Activated CD8-positive, alpha-beta memory T cell treated with anti-CD3 and anti-CD28 coated beads, Interleukin-2, amount 10 ng/mL, durations not matched to agents 7 days and 5 days (primary cell): Measurements from ENCODE around the gene C4orf51. TPM values are rescaled to one million over a fixed set of nuclear protein-coding genes. Genes with fewer than 3 reads are reported as not detected.

ENCODE experiments used
- ATAC-seq: fragments of 150-1000 bp; cut with Tn5 transposase; one replicate; pipeline ENCODE4 v1.10.0; 2021; ENCODE audit warnings: moderate library complexity
- CTCF ChIA-PET: fragments of 350-600 bp; sonication (Branson Sonifier 250); formaldehyde crosslinking; loops from one replicate; lab custom pipeline; 2021; ENCODE audit warnings: antibody characterized with exemption; lab: Charles Lee
- DNase-seq: peaks from one replicate; pipeline ENCODE4 v3.0.0-alpha.2; 2020
- H3K27ac Mint-ChIP-seq: one replicate; pipeline ENCODE4 v1.8.0; 2021; ENCODE audit warnings: mild to moderate bottlenecking, mixed read lengths
- H3K27me3 Mint-ChIP-seq: one replicate; pipeline ENCODE4 v1.8.0; 2021; ENCODE audit warnings: mixed read lengths
- H3K36me3 Mint-ChIP-seq: one replicate; pipeline ENCODE4 v1.8.0; 2021; ENCODE audit warnings: mild to moderate bottlenecking, mixed read lengths
- H3K4me1 Mint-ChIP-seq: one replicate; pipeline ENCODE4 v1.8.0; 2021; ENCODE audit warnings: mixed read lengths
- H3K4me3 Mint-ChIP-seq: one replicate; pipeline ENCODE4 v1.8.0; 2021; ENCODE audit warnings: mild to moderate bottlenecking, moderate library complexity, mixed read lengths
- H3K9me3 Mint-ChIP-seq: one replicate; pipeline ENCODE4 v1.8.0; 2022; ENCODE audit warnings: low read depth, mixed read lengths
- total RNA-seq, 2 experiments: library from RNA; stranded (reverse); gene quantifications; one replicate each; pipeline ENCODE4 v1.2.3, GENCODE V29; 2021

Gene C4orf51
- total RNA-seq, 2 experiments from 2014 or later = not detected

DNA sequence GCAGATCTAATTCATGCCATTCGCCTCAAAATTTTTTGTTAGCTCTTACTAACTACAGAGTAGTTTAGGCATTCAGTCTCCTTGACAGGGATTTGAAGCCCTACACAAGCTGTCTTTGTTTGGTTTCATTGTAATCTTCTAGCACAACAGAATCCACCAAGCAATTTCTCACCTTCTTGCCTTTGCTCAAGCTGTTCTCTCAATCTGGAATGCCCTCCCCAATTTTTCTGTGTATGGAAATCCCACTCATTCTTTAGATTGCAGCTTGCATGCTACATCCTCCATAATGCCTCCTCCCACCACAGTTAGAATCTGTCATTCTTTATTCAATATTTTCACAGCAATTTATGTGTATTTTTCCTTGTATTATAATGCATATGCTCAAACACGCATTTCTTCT lies 63.7 kb downstream of the C4orf51 start:
- DNase-seq (no peak), ATAC-seq (no peak)
- Mint-ChIP-seq H3K27ac (no peak overlapping the region), H3K4me1 (no peaks in the 10 kb centered on the region), H3K36me3 (no peaks in the 10 kb centered on the region), H3K27me3 (peaks cover 34% of the 10 kb centered on the region), H3K9me3 (no peaks in the 10 kb centered on the region), H3K4me3 (no peak overlapping the region)
- CTCF ChIA-PET = no interaction called here

DNA sequence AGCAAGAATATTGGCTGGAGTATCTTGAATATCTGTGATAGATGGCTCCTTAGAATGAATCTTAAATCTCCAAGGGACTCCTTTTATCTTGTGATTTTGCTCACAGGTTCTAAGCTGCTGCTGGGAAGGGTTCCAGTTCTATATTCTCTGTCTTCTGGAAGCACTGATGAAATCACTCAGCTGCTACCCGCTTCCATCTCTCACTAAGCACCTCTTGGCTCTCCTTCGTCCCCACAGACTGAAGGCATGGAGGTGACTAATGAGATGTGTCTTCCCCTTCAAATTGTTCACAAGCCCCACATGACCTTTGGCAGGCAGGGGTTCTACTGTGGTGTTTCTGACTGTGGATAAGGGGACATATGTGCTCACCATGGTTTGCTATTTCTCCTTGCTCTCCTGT lies 75.9 kb downstream of the C4orf51 start:
- Mint-ChIP-seq H3K27me3 (no peaks in the 10 kb centered on the region), H3K36me3 (peaks cover 35% of the 10 kb centered on the region), H3K9me3 (no peaks in the 10 kb centered on the region), H3K4me3 (no peak overlapping the region), H3K4me1 (peaks cover 15% of the 10 kb centered on the region), H3K27ac (no peak overlapping the region)
- CTCF ChIA-PET = no interaction called here
- ATAC-seq (no peak), DNase-seq (no peak)

DNA sequence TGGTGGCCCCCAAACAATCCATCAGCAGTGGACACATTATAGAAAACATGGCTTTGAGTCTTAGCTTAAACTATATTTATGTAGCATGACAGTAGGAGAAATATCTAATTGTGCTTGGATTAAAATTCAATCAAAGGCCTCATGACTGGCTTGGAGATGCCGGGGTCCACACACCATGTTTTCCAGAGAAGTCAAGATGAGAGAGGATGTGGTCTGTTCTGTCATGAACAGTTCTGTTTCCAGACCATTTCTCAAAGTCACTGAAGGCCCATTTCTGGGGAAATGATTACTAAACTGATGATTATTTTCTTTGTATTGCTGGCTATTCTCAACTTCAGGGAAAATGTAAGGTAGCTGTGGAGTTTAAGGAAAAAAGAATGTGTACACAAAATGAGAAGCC lies 76.3 kb downstream of the C4orf51 start:
- H3K9me3 Mint-ChIP-seq = no peaks in the 10 kb centered on the region
- H3K4me3 Mint-ChIP-seq = no peak overlapping the region
- CTCF ChIA-PET = no interaction called here
- H3K36me3 Mint-ChIP-seq = peaks cover 36% of the 10 kb centered on the region
- H3K27me3 Mint-ChIP-seq = no peaks in the 10 kb centered on the region
- DNase-seq (no peak), ATAC-seq (no peak)
- no peak overlapping the region for H3K27ac Mint-ChIP-seq
- H3K4me1 Mint-ChIP-seq = peaks cover 15% of the 10 kb centered on the region

DNA sequence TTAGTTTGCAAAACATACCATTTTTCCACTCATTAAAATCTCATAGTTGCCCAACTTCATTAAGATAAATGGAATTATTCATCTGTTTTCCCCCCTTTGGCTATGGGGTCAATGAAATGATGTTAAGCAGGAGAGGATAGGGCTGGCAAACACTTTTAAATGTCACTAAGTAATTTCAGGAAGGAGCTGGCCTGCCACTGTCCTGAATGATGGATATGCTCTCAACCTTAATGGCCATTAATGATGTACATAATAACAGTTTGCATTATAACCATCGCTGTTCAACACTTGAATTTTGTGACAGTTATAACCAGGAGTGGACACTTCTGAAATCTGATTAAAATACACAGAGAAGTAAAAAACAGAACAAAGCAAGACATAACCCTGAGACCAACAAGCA lies 77.2 kb downstream of the C4orf51 start:
- CTCF ChIA-PET = no interaction called here
- Mint-ChIP-seq H3K27ac (no peak overlapping the region), H3K36me3 (peaks cover 43% of the 10 kb centered on the region), H3K4me3 (no peak overlapping the region), H3K27me3 (no peaks in the 10 kb centered on the region), H3K9me3 (no peaks in the 10 kb centered on the region), H3K4me1 (peaks cover 15% of the 10 kb centered on the region)
- DNase-seq = no peak
- no peak for ATAC-seq

DNA sequence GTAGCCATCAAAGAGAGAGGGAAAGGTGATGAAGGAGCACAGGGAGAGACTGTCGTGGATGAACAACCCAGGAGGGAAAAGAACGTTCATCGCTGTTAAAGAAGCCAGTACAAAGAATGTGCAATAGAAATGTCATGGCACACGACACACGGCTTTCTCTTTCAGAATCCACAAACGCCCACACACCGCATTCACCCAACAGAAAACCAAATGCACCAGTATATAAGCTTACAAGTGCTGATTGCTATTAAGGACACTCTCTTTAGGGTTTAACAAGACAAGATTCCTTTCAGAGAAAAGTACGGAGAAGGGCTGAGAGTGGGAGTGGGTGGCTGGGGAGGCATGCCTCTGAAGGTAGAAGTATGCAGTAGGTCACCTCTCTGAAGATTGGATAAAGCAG lies 80.2 kb downstream of the C4orf51 start:
- CTCF ChIA-PET = no interaction called here
- Mint-ChIP-seq H3K4me3 (no peak overlapping the region), H3K9me3 (no peaks in the 10 kb centered on the region), H3K27ac (no peak overlapping the region), H3K36me3 (peaks cover 62% of the 10 kb centered on the region), H3K4me1 (peaks cover 15% of the 10 kb centered on the region), H3K27me3 (no peaks in the 10 kb centered on the region)
- DNase-seq (no peak), ATAC-seq (no peak)

DNA sequence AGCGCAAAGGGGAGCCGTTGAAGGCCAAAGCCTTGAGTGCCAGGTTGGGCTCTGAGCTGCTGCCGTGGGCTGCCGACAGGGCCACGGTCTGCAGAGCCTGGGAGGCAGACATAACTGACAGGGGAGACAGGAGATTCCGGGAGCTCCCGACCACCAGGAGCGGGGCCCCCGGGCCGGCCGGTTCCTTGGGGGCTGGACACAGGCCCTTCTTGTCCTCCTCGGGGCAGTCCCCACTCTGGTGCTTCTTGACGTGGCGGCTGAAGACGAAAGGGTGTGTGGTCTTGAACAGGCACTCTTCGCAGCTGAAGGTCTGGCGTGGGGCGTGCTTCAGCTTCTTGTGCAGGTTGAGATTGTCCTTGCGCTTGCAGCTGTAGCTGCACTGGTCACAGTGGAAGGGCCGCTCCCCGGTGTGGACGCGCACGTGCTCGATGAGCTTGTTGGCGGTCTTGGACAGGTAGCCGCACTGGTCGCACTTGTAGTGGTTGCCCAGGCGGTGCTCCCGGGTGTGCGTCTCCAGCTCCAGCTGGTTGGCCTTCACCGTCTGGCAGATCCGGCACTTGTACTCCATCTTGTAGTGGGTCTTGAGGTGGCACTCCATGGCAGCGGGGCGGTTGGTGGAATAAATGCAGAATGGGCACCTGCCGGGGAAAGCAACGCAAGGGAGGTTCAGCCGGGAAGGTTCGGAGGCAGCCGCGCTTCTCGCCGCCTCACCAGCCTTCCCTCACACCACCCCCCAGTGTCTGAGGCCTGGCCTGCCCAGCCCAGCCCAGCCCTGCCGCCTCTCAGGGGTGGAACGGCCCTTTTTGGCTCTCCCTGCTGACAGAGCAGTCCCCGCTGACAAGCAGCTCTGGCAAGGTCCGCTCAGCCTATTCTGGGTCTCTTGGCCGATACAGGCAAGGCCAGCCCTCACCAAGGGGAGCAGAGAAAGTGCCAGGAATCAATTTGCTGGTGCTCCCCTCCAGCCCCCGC lies 81.3 kb downstream of the C4orf51 start:
- Mint-ChIP-seq H3K4me3 (no peak overlapping the region), H3K27ac (no peak overlapping the region), H3K9me3 (no peaks in the 10 kb centered on the region), H3K4me1 (peaks cover 17% of the 10 kb centered on the region), H3K36me3 (peaks cover 71% of the 10 kb centered on the region), H3K27me3 (no peaks in the 10 kb centered on the region)
- CTCF ChIA-PET = no interaction called here
- ATAC-seq (no peak), DNase-seq (no peak)

DNA sequence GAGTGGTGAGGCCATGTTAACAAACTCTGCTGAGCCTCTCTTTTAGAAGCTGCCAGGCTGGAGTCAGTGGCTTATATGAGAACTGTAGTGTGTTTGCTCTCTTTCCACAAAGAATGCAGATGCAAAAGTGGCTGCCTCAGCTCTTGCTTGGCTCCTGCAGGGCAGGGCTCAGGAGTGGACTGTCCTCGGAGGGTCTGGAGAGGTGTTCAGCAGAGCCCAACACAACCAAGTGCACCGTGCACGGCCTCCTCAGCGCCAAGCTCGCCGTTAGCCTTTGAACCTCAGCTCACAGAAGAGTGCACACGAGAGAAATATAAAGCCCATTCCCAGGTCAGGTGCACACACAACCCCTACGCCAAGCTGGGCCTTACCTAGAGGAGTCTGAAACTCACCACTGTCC lies 82.8 kb downstream of the C4orf51 start:
- H3K36me3 Mint-ChIP-seq = peaks cover 79% of the 10 kb centered on the region

DNA sequence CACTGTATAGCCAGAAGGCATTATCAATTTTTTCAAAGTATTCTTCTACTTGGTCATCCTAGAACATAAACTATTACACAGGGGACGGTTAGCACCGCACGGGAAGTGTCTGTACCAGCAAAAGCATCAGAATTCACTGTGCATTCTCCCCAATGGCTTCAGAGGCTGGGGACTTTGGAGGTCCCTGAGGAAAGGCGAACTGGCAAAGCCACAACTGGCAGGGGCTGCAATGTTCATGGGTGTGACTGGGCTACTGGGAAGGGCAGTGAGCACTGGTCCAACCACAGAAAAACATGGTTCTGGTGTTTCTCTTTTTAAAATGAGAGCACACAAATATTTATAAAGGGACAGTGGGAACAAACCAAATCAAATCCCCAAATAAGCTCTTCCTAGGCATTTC lies 83.5 kb downstream of the C4orf51 start:
- H3K27ac Mint-ChIP-seq = no peak overlapping the region
- H3K9me3 Mint-ChIP-seq = peaks cover 6% of the 10 kb centered on the region
- H3K4me1 Mint-ChIP-seq = peaks cover 14% of the 10 kb centered on the region
- peaks cover 80% of the 10 kb centered on the region for H3K36me3 Mint-ChIP-seq
- ATAC-seq = no peak
- H3K27me3 Mint-ChIP-seq = no peaks in the 10 kb centered on the region
- H3K4me3 Mint-ChIP-seq = no peak overlapping the region
- CTCF ChIA-PET = no interaction called here
- DNase-seq = no peak

More for the DNA sequence above, 82.8 kb downstream of the C4orf51 start:
- Mint-ChIP-seq H3K27me3 (no peaks in the 10 kb centered on the region), H3K9me3 (peaks cover 6% of the 10 kb centered on the region), H3K27ac (no peak overlapping the region), H3K4me3 (no peak overlapping the region), H3K4me1 (peaks cover 17% of the 10 kb centered on the region)
- ATAC-seq = no peak
- CTCF ChIA-PET = no interaction called here
- no peak for DNase-seq

DNA sequence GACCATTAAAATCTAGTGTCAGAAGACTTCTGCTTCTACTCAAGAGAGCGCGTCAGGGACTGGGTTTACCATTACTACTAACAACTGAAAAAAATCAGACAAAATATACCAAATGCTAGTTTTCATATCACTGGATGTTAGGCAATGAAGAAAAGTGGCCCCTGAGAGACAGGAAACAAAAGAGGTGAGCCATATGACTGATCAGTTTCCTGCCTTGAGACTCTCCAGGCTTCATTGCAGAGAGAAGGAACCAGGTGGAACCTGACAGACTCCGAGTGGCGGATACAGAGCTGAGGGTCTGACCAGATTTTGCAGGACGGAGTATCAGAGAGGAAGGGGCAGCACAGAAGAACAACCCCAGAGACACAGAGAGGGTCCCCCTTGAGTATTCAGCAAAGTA lies 86.3 kb downstream of the C4orf51 start:
- H3K9me3 Mint-ChIP-seq = peaks cover 6% of the 10 kb centered on the region
- peaks cover 65% of the 10 kb centered on the region for H3K36me3 Mint-ChIP-seq
- CTCF ChIA-PET = no interaction called here
- H3K4me3 Mint-ChIP-seq = no peak overlapping the region
- ATAC-seq (no peak), DNase-seq (no peak)
- H3K4me1 Mint-ChIP-seq = peaks cover 14% of the 10 kb centered on the region
- no peaks in the 10 kb centered on the region for H3K27me3 Mint-ChIP-seq
- H3K27ac Mint-ChIP-seq = no peak overlapping the region

DNA sequence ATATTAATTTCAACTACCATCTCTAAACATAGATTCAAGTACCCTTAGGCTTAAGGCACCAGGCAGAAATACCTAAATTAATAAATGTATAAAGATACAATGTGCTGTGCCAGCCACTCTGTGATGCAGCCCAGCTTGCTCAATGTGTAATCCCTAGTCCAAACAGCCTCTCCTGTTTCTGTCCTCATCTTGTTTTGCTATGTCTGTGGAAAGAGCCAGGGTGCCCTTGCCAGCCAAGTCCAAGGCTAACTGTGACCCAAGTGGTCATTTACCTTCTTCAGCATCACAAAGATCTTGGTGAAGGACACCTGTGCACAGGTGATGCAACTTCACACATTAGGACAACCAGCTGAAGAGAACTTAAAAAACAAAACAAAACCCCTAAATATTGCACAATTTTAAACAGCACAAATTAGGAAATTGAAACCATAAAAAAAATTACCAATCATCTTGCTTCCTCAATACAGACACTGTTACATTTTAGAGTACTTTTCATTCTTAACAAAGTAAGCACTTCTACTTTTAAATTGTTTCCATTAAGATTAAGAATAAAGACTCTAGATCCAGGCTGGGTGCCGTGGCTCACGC lies 89.6 kb downstream of the C4orf51 start:
- no peak overlapping the region for H3K4me3 Mint-ChIP-seq
- no peak overlapping the region for H3K27ac Mint-ChIP-seq
- CTCF ChIA-PET = no interaction called here
- no peaks in the 10 kb centered on the region for H3K27me3 Mint-ChIP-seq
- DNase-seq (no peak), ATAC-seq (no peak)
- peaks cover 6% of the 10 kb centered on the region for H3K9me3 Mint-ChIP-seq
- peaks cover 65% of the 10 kb centered on the region for H3K36me3 Mint-ChIP-seq
- H3K4me1 Mint-ChIP-seq = peaks cover 25% of the 10 kb centered on the region

DNA sequence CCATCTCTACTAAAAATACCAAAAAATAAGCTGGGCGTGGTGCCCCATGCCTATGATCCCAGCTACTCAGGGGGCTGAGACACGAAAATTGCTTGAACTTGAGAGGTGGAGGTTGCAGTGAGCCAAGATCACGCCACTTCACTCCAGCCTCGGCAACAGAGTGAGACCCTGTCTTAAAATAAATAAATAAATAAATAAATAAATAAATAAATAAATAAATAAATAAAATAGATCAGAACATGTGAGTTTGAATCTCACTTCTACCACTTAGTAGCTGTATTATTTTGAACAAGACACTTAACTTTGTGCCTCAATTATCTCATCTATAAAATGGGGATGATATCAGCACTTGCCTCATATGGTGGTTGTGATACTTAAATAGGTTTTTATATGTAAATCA lies 90.2 kb downstream of the C4orf51 start:
- Mint-ChIP-seq H3K4me3 (no peak overlapping the region), H3K36me3 (peaks cover 59% of the 10 kb centered on the region)

DNA sequence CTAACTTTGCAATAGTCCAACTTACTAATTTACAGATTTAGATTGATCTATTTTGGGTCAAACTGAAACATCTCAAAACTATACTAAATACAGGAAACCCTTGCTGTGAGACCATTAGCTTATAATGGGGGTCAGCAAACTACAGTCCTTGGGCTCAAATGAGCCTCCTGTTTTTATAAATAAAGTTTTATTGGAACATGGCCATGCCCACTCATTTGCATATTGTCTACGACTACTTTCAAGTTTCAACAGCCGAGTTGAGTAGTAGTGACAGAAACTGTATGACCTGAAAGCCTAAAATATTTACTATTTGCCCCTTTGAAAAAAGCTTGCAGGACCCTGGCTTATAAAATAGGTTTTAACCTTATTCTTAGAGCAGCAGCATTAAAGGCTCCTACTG lies 92.4 kb downstream of the C4orf51 start:
- Mint-ChIP-seq H3K27me3 (no peaks in the 10 kb centered on the region), H3K27ac (no peak overlapping the region), H3K4me3 (no peak overlapping the region), H3K9me3 (peaks cover 3% of the 10 kb centered on the region), H3K36me3 (peaks cover 50% of the 10 kb centered on the region), H3K4me1 (peaks cover 11% of the 10 kb centered on the region)
- ATAC-seq (no peak), DNase-seq (no peak)
- CTCF ChIA-PET = no interaction called here

More for the DNA sequence above, 90.2 kb downstream of the C4orf51 start:
- DNase-seq = no peak
- CTCF ChIA-PET = no interaction called here
- peaks cover 25% of the 10 kb centered on the region for H3K4me1 Mint-ChIP-seq
- no peak overlapping the region for H3K27ac Mint-ChIP-seq
- H3K27me3 Mint-ChIP-seq = no peaks in the 10 kb centered on the region
- ATAC-seq = no peak
- H3K9me3 Mint-ChIP-seq = peaks cover 6% of the 10 kb centered on the region

DNA sequence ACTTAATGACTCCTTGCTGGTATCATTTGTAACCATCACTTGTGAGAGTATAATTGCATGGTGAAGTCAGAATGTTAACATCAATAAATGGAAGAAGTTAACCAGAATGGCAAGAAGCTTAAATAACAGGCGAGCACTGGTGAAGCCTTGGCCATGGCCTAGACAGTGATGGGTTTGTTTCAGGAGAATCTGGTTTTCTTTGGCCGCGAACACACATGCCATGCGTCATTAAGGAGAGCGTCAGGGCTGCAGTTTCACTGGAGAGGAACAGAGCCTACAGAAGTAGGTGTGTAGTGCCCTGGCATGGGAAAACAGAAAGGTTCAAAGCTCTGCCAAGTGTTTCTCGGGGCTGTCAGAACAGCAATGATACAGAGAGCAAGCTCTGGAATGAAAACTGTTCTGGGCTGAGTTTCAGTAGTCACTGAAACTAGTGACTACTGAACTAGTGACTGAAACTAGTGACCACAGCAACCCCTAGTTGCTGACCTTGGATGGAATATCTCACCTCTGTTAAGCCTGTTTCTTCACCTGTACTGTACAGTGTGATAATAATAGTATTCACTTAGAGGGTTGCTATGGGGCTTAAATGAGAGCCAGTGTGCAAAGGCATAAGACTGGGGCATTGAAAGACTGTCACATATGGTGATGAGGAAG lies 93.8 kb downstream of the C4orf51 start:
- peaks cover 44% of the 10 kb centered on the region for H3K36me3 Mint-ChIP-seq
- no peak overlapping the region for H3K4me3 Mint-ChIP-seq
- H3K27me3 Mint-ChIP-seq = no peaks in the 10 kb centered on the region
- H3K27ac Mint-ChIP-seq = no peak overlapping the region
- H3K4me1 Mint-ChIP-seq = peaks cover 11% of the 10 kb centered on the region
- no peak for DNase-seq
- CTCF ChIA-PET = interaction anchor here (0.6 kb wide), 1 partner anchor 144 kb away, joined by 3 read pairs; no protein-coding TSS in a partner anchor
- H3K9me3 Mint-ChIP-seq = no peaks in the 10 kb centered on the region
- no peak for ATAC-seq
